HCT116 (cell line): Measurements from ENCODE around the gene AGBL1. TPM values are rescaled to one million over a fixed set of nuclear protein-coding genes. Genes with fewer than 3 reads are reported as not detected.

Source experiments
- ATAC-seq: fragments of 200-7000 bp; cut with Tn5 transposase; 2 replicates; pipeline ENCODE4 v1.9.1; 2020; ENCODE audit warnings: mild to moderate bottlenecking, moderate library complexity
- BruUV-seq: library from RNA; stranded (reverse); fragments of 400-500 nt; replicated peaks from 2 replicates; lab custom pipeline; 2021; lab: Mats Ljungman, UMichigan
- CTCF ChIA-PET: fragments of 300-600 bp; sonication (Branson Sonifier 250); formaldehyde crosslinking; loops from one replicate; lab custom pipeline; 2021; ENCODE audit warnings: antibody characterized with exemption; lab: Charles Lee
- POLR2A ChIA-PET: fragments of 300-600, 350-600 bp; sonication (Branson Sonifier 250); formaldehyde crosslinking; loops from one replicate; lab custom pipeline; 2021; ENCODE audit warnings: antibody characterized with exemption; lab: Charles Lee
- RAD21 ChIA-PET, 2 experiments: fragments of 300-600 bp; sonication (Branson Sonifier 250); formaldehyde crosslinking; loops; one replicate each; lab custom pipeline; 2023; ENCODE audit warnings: low total read pairs in 2 of 2; ENCODE audit not compliant: uncharacterized antibody in 2 of 2, unreplicated experiment in 2 of 2, low non-redundant PET in 1 of 2; lab: Charles Lee
- DNase-seq: peaks from one replicate; pipeline ENCODE4 v3.0.0-alpha.2; 2010; ENCODE audit warnings: low read depth, low spot score
- H2AFZ ChIP-seq: fragments of 200-600 bp; shearing (Covaris generic), sonication (generic); 2 replicates; pipeline ENCODE4 v1.6.1; 2017; ENCODE audit warnings: low read depth, mixed run types, mixed read lengths, antibody characterized with exemption, low read length; ENCODE audit not compliant: poor library complexity, severe bottlenecking
- H3K27ac ChIP-seq: 2 replicates; pipeline ENCODE4 v1.5.1; 2012; ENCODE audit warnings: low read depth, low read length
- H3K27me3 ChIP-seq: fragments of 200-600 bp; sonication (generic); 2 replicates; pipeline ENCODE4 v1.6.1; 2016; ENCODE audit warnings: mixed run types, low read length, mixed read lengths; ENCODE audit not compliant: insufficient read depth
- H3K36me3 ChIP-seq, 2 experiments: fragments of 200-500 bp in 1 of 2; fragments of 200-600 bp in 1 of 2; sonication (Bioruptor generic) in 1 of 2; sonication (generic) in 1 of 2; 2 replicates each; pipeline versions ENCODE4 v1.5.1 to v1.6.1; 2014 to 2016; ENCODE audit warnings: low read length in 2 of 2, inconsistent platforms in 1 of 2, mixed read lengths in 1 of 2, mixed run types in 1 of 2; ENCODE audit not compliant: insufficient read depth in 2 of 2, control insufficient read depth in 1 of 2
- H3K4me1 ChIP-seq, 2 experiments: fragments of 200-600 bp in 1 of 2; sonication (generic) in 1 of 2; 2 replicates each; pipeline versions ENCODE4 v1.5.1 to v1.6.1; 2012 to 2017; ENCODE audit warnings: low read length in 2 of 2, inconsistent platforms in 1 of 2, mild to moderate bottlenecking in 1 of 2, mixed read lengths in 1 of 2, mixed run types in 1 of 2, moderate library complexity in 1 of 2; ENCODE audit not compliant: insufficient read depth in 2 of 2, control insufficient read depth in 1 of 2
- H3K4me2 ChIP-seq: fragments of 200-600 bp; sonication (generic); 2 replicates; pipeline ENCODE4 v1.6.1; 2017; ENCODE audit warnings: mixed run types, low read length, mixed read lengths
- H3K4me3 ChIP-seq, 2 experiments: fragments of 200-600 bp in 1 of 2; sonication (generic) in 1 of 2; replicated peaks in 1 of 2; 2 replicates each; pipeline ENCODE4 v1.5.1; 2011 to 2016; ENCODE audit warnings: low read length in 2 of 2, control low read depth in 1 of 2, low read depth in 1 of 2, mild to moderate bottlenecking in 1 of 2, mixed read lengths in 1 of 2, mixed run types in 1 of 2
- H3K79me2 ChIP-seq: fragments of 200-600 bp; sonication (generic); 2 replicates; pipeline ENCODE4 v1.6.1; 2017; ENCODE audit warnings: mild to moderate bottlenecking, mixed run types, low read length, moderate library complexity, mixed read lengths; ENCODE audit not compliant: insufficient read depth
- H3K9ac ChIP-seq: fragments of 200-600 bp; sonication (generic); 2 replicates; pipeline ENCODE4 v1.6.1; 2016; ENCODE audit warnings: low read length, mixed read lengths
- H3K9me2 ChIP-seq: fragments of 200-600 bp; sonication (generic), shearing (Covaris generic); 2 replicates; pipeline ENCODE4 v1.6.1; 2017; ENCODE audit warnings: mixed run types, mild to moderate bottlenecking, moderate library complexity; ENCODE audit not compliant: insufficient read depth
- H3K9me3 ChIP-seq, 2 experiments: fragments of 200-500 bp in 1 of 2; fragments of 200-600 bp in 1 of 2; sonication (Bioruptor generic) in 1 of 2; sonication (generic) in 1 of 2; 2 replicates each; pipeline ENCODE4 v1.6.1; 2014 to 2017; ENCODE audit warnings: low read length in 2 of 2, mixed read lengths in 2 of 2, inconsistent platforms in 1 of 2, low read depth in 1 of 2, mild to moderate bottlenecking in 1 of 2, mixed run types in 1 of 2, moderate library complexity in 1 of 2; ENCODE audit not compliant: control insufficient read depth in 1 of 2, insufficient read depth in 1 of 2
- H4K20me1 ChIP-seq: fragments of 200-600 bp; sonication (generic), shearing (Covaris generic); 2 replicates; pipeline ENCODE4 v1.6.1; 2017; ENCODE audit warnings: mixed run types, mild to moderate bottlenecking, moderate library complexity; ENCODE audit not compliant: insufficient read depth
- CBX3 ChIP-seq: IDR thresholded peaks from 2 replicates; pipeline ENCODE4 v1.6.1; 2012; ENCODE audit warnings: low read depth
- CEBPB ChIP-seq: IDR thresholded peaks from 2 replicates; pipeline ENCODE4 v1.6.1; 2012; ENCODE audit warnings: low read depth
- EGR1 ChIP-seq: IDR thresholded peaks from 2 replicates; pipeline ENCODE4 v1.6.1; 2012; ENCODE audit warnings: low read depth
- ELF1 ChIP-seq: IDR thresholded peaks from 2 replicates; pipeline ENCODE4 v1.6.1; 2012; ENCODE audit warnings: low read depth, borderline replicate concordance
- EZH2 ChIP-seq: fragments of 200-600 bp; sonication (generic); IDR thresholded peaks from 2 replicates; pipeline ENCODE4 v1.6.1; 2017; ENCODE audit warnings: antibody characterized with exemption, mixed run types
- FOSL1 ChIP-seq: IDR thresholded peaks from 2 replicates; pipeline ENCODE4 v1.6.1; 2012; ENCODE audit warnings: low read depth
- JUND ChIP-seq: IDR thresholded peaks from 2 replicates; pipeline ENCODE4 v1.6.1; 2012
- RAD21 ChIP-seq: IDR thresholded peaks from 2 replicates; pipeline ENCODE4 v1.6.1; 2012; ENCODE audit warnings: low read depth, mild to moderate bottlenecking
- SIN3A ChIP-seq: IDR thresholded peaks from 2 replicates; pipeline ENCODE4 v1.6.1; 2012; ENCODE audit warnings: low read depth
- SP1 ChIP-seq: IDR thresholded peaks from 2 replicates; pipeline ENCODE4 v1.6.1; 2012; ENCODE audit warnings: low read depth
- SRF ChIP-seq: IDR thresholded peaks from 2 replicates; pipeline ENCODE4 v1.6.1; 2012; ENCODE audit warnings: low read depth
- TCF7L2 ChIP-seq: IDR thresholded peaks from 2 replicates; pipeline ENCODE4 v1.7.0; 2011; ENCODE audit warnings: borderline replicate concordance, inconsistent platforms; ENCODE audit not compliant: insufficient read depth, insufficient read length; ENCODE audit errors: extremely low read depth
- YY1 ChIP-seq: IDR thresholded peaks from 2 replicates; pipeline ENCODE4 v1.6.1; 2011; ENCODE audit warnings: low read length, low read depth, moderate library complexity, mild to moderate bottlenecking; ENCODE audit not compliant: insufficient replicate concordance; ENCODE audit errors: extremely low read depth
- ZFX ChIP-seq: fragments of 450-650 bp; IDR thresholded peaks from 2 replicates; pipeline ENCODE4 v1.6.1; 2017
- ZNF274 ChIP-seq: fragments of 200-500 bp; sonication (Bioruptor generic); IDR thresholded peaks from 2 replicates; pipeline ENCODE4 v1.6.1; 2014; ENCODE audit warnings: mild to moderate bottlenecking, low read depth, low read length, inconsistent platforms
- intact Hi-C: fragments of 100-400 bp; cut with micrococcal nuclease; formaldehyde crosslinking; loops from 2 replicates; pipeline ENCODE4 v1.10.0; 2022
- total RNA-seq: library from RNA; stranded (reverse); gene quantifications from one replicate; pipeline ENCODE4 v1.2.1, GENCODE V29; 2021; ENCODE audit not compliant: unreplicated experiment
- TF ChIP-seq, protein P1 (sequence below): IDR thresholded peaks from 2 replicates; pipeline ENCODE4 v1.6.1; 2012
- TF ChIP-seq, protein P2 (sequence below), 3 experiments: fragments of 200-600 bp in 1 of 3; sonication (generic) in 1 of 3; IDR thresholded peaks in 2 of 3; conservative IDR thresholded peaks in 1 of 3; 2 replicates each; pipeline ENCODE4 v1.5.1; 2012 to 2017; ENCODE audit warnings: low read depth in 2 of 3, low read length in 2 of 3, antibody characterized with exemption in 1 of 3, borderline replicate concordance in 1 of 3, control low read depth in 1 of 3, mild to moderate bottlenecking in 1 of 3, mixed read lengths in 1 of 3, mixed run types in 1 of 3, moderate library complexity in 1 of 3; ENCODE audit not compliant: insufficient read depth in 1 of 3
- TF ChIP-seq, protein P3 (sequence below): IDR thresholded peaks from 2 replicates; pipeline ENCODE4 v1.6.1; 2012

Gene AGBL1
- total RNA-seq, 1 experiment from 2014 or later: not detected

GRCh38 chr15:86362555-86362954 lies 282.9 kb downstream of the AGBL1 start:
- ChIA-PET POLR2A (no interaction called here), RAD21 (no interaction called here), CTCF (no interaction called here)
- H3K36me3 ChIP-seq: no peaks in the 10 kb centered on the region
- H3K9me2 ChIP-seq: no peaks in the 10 kb centered on the region
- no peak overlapping the region for H3K4me3 ChIP-seq
- no peak overlapping the region for H3K9ac ChIP-seq
- H3K27me3 ChIP-seq: no peaks in the 10 kb centered on the region
- H2AFZ ChIP-seq: no peak overlapping the region
- no peaks in the 10 kb centered on the region for H3K79me2 ChIP-seq
- no peaks in the 10 kb centered on the region for H4K20me1 ChIP-seq
- ATAC-seq: no peak
- intact Hi-C loops: no loop called here
- H3K9me3 ChIP-seq: peaks cover 4 to 6% of the 10 kb centered on the region in 2 experiments; a peak in 2 of 4 replicates
- DNase-seq: no peak
- BruUV-seq: no TSS peak
- TF ChIP-seq EZH2 (no peak), FOSL1 (no peak), JUND (no peak), RAD21 (no peak), SIN3A (no peak), ELF1 (no peak), CEBPB (no peak)
- TF ChIP-seq, protein P1, sequence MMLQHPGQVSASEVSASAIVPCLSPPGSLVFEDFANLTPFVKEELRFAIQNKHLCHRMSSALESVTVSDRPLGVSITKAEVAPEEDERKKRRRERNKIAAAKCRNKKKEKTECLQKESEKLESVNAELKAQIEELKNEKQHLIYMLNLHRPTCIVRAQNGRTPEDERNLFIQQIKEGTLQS: no peak
- TF ChIP-seq, protein P2, sequence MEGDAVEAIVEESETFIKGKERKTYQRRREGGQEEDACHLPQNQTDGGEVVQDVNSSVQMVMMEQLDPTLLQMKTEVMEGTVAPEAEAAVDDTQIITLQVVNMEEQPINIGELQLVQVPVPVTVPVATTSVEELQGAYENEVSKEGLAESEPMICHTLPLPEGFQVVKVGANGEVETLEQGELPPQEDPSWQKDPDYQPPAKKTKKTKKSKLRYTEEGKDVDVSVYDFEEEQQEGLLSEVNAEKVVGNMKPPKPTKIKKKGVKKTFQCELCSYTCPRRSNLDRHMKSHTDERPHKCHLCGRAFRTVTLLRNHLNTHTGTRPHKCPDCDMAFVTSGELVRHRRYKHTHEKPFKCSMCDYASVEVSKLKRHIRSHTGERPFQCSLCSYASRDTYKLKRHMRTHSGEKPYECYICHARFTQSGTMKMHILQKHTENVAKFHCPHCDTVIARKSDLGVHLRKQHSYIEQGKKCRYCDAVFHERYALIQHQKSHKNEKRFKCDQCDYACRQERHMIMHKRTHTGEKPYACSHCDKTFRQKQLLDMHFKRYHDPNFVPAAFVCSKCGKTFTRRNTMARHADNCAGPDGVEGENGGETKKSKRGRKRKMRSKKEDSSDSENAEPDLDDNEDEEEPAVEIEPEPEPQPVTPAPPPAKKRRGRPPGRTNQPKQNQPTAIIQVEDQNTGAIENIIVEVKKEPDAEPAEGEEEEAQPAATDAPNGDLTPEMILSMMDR (IDR thresholded peaks at IDR 0.05 in 2 of 3, conservative IDR thresholded peaks at IDR 0.05 in 1 of 3; ENCODE audit: borderline replicate concordance in 1 of 3, insufficient read depth in 1 of 3, low read depth in 2 of 3, low read length in 2 of 3): no peak
- H3K4me2 ChIP-seq: no peak overlapping the region
- no peaks in the 10 kb centered on the region for H3K4me1 ChIP-seq
- H3K27ac ChIP-seq: no peak overlapping the region

DNA sequence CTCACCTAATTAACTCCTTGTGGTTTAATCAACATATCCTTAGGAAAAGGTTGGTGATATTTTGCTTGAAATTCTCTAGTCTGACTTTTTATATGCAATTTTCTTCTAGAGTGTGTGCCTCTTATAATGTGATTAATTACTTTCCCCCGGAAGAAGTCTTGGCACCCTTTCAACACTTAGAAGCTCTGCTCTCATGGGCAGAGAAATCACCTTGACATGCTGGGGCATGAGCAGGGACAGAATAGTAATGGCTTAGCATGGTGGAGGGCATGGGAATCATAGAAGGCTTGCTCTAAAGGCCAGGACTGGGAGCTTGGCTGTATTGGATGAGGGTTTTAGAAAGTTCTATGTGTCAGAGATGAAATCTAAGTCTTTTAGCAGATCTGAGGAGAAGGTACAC lies 293.5 kb downstream of the AGBL1 start:
- H2AFZ ChIP-seq: no peak overlapping the region
- no peaks in the 10 kb centered on the region for H3K4me1 ChIP-seq
- H4K20me1 ChIP-seq: no peaks in the 10 kb centered on the region
- H3K4me3 ChIP-seq: no peak overlapping the region
- ChIA-PET RAD21 (no interaction called here), CTCF (no interaction called here), POLR2A (no interaction called here)
- H3K9ac ChIP-seq: no peak overlapping the region
- no peaks in the 10 kb centered on the region for H3K9me2 ChIP-seq
- intact Hi-C loops: no loop called here
- H3K79me2 ChIP-seq: no peaks in the 10 kb centered on the region
- BruUV-seq: no TSS peak
- ATAC-seq (no peak), DNase-seq (no peak)
- no peak overlapping the region for H3K27ac ChIP-seq
- no peak overlapping the region for H3K4me2 ChIP-seq
- H3K27me3 ChIP-seq: no peaks in the 10 kb centered on the region
- TF ChIP-seq EGR1 (no peak), FOSL1 (no peak), ZNF274 (no peak), ELF1 (no peak), TCF7L2 (no peak), ZFX (no peak), SP1 (no peak), CBX3 (no peak), EZH2 (no peak), YY1 (no peak), JUND (no peak), SRF (no peak)
- TF ChIP-seq, protein P2 (IDR thresholded peaks at IDR 0.05 in 2 of 3, conservative IDR thresholded peaks at IDR 0.05 in 1 of 3; ENCODE audit: borderline replicate concordance in 1 of 3, insufficient read depth in 1 of 3, low read depth in 2 of 3, low read length in 2 of 3): no peak
- TF ChIP-seq, protein P3, sequence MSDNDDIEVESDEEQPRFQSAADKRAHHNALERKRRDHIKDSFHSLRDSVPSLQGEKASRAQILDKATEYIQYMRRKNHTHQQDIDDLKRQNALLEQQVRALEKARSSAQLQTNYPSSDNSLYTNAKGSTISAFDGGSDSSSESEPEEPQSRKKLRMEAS: no peak
- H3K36me3 ChIP-seq: no peaks in the 10 kb centered on the region
- peaks cover 4 to 26% of the 10 kb centered on the region in 2 experiments; a peak in 2 of 4 replicates for H3K9me3 ChIP-seq
